CD4-positive, alpha-beta memory T cell (primary cell): ENCODE results near the gene DNM3. TPM values are rescaled to one million over a fixed set of nuclear protein-coding genes. Genes with fewer than 3 reads are reported as not detected.
"Not testable (repeated sequence)": the region's sequence is repeated elsewhere in the genome, so short reads cannot be mapped to it uniquely, and the experiment has no call there.

Experiments used
- CTCF ChIA-PET: fragments of 350-600 bp; sonication (Branson Sonifier 250); formaldehyde crosslinking; loops from one replicate; lab custom pipeline; 2021; ENCODE audit warnings: inconsistent platforms; ENCODE audit not compliant: partially characterized antibody; lab: Charles Lee
- POLR2A ChIA-PET: fragments of 350-600 bp; sonication (Branson Sonifier 250); formaldehyde crosslinking; loops from one replicate; lab custom pipeline; 2021; ENCODE audit not compliant: partially characterized antibody; lab: Charles Lee
- DNase-seq, 5 donors: peaks; one replicate each; pipeline versions ENCODE4 v3.0.0 to v3.0.0-alpha.2; 2020 to 2022; ENCODE audit warnings: mixed read lengths in 1 of 5
- H3K27ac ChIP-seq: one replicate; pipeline ENCODE4 v1.7.0; 2013; ENCODE audit warnings: low read depth, low read length
- H3K27me3 ChIP-seq: 2 replicates; pipeline ENCODE4 v1.7.0; 2013; ENCODE audit warnings: mild to moderate bottlenecking, low read length, moderate library complexity; ENCODE audit not compliant: insufficient read depth
- H3K36me3 ChIP-seq: 2 replicates; pipeline ENCODE4 v1.7.0; 2013; ENCODE audit warnings: mild to moderate bottlenecking, low read length, moderate library complexity; ENCODE audit not compliant: insufficient read depth
- H3K4me1 ChIP-seq: 2 replicates; pipeline ENCODE4 v1.7.0; 2013; ENCODE audit warnings: mild to moderate bottlenecking, low read length, moderate library complexity; ENCODE audit not compliant: insufficient read depth
- H3K4me3 ChIP-seq, 2 donors: one replicate each; pipeline ENCODE4 v1.7.0; 2013; ENCODE audit warnings: low read length in 2 of 2, mild to moderate bottlenecking in 1 of 2
- H3K9me3 ChIP-seq, 2 donors: one replicate each; pipeline ENCODE4 v1.7.0; 2013; ENCODE audit warnings: low read length in 2 of 2, control low read depth in 1 of 2; ENCODE audit not compliant: control insufficient read depth in 1 of 2
- H3K27ac Mint-ChIP-seq, 7 donors: one replicate each; pipeline ENCODE4 v1.8.0; 2020 to 2021; ENCODE audit warnings: mixed read lengths in 7 of 7, mild to moderate bottlenecking in 6 of 7, inconsistent platforms in 3 of 7, moderate library complexity in 3 of 7
- H3K27me3 Mint-ChIP-seq, 2 donors: one replicate each; pipeline ENCODE4 v1.8.0; 2020 to 2021; ENCODE audit warnings: mixed read lengths in 2 of 2
- H3K36me3 Mint-ChIP-seq, 2 donors: one replicate each; pipeline ENCODE4 v1.8.0; 2020 to 2021; ENCODE audit warnings: mixed read lengths in 2 of 2, inconsistent platforms in 1 of 2, mild to moderate bottlenecking in 1 of 2
- H3K4me1 Mint-ChIP-seq, 4 donors: one replicate each; pipeline ENCODE4 v1.8.0; 2020 to 2021; ENCODE audit warnings: mixed read lengths in 4 of 4, mild to moderate bottlenecking in 1 of 4
- H3K4me3 Mint-ChIP-seq, 8 donors: one replicate each; pipeline ENCODE4 v1.8.0; 2020 to 2021; ENCODE audit warnings: mixed read lengths in 8 of 8, mild to moderate bottlenecking in 7 of 8, moderate library complexity in 6 of 8, inconsistent platforms in 3 of 8
- H3K9me3 Mint-ChIP-seq, 8 donors: one replicate each; pipeline ENCODE4 v1.8.0; 2020 to 2021; ENCODE audit warnings: mixed read lengths in 8 of 8, mild to moderate bottlenecking in 5 of 8, inconsistent platforms in 3 of 8, moderate library complexity in 1 of 8
- intact Hi-C: fragments of 100-400 bp; cut with micrococcal nuclease; formaldehyde crosslinking; loops from one replicate; pipeline ENCODE4 v1.15.1; 2023
- polyA plus RNA-seq, 2 donors: library from polyadenylated mRNA; unstranded; fragments of 300-500 nt; fragmentation: Illumina TruSeq; gene quantifications; one replicate each; pipeline ENCODE4 v1.2.3, GENCODE V29; 2021
- total RNA-seq, 2 experiments: library from RNA; stranded (reverse); gene quantifications; one replicate each; pipeline ENCODE4 v1.2.3, GENCODE V29; 2021

DNM3 gene
- total and polyA plus RNA-seq, 4 experiments from 2014 or later: 0.37 to 2.7 (median 1.4) TPM

DNA sequence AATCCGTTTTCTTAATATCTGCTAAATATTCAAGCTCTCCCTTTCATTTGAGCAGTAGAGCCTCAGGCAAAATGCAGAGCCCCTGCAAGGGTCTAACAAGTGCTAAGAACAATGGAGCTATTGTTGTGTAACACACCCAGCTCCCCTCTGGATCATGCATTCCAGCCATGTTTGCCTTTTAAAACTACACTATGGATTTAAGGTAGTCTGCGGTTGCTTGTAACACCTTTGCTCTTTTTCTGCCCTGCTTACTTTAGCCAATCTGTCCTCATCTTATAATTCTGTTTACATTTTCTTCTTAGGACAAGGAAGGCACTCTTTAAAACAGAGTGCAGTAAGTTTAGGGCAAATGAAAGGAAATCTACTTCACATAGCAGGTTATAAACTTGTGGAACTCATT lies 519.2 kb downstream of the DNM3 start:
- Histone ChIP-seq H3K36me3 (no peaks in the 10 kb centered on the region), H3K9me3 (no peaks in the 10 kb centered on the region), H3K27me3 (no peaks in the 10 kb centered on the region), H3K27ac (no peak overlapping the region), H3K4me1 (peaks cover 57% of the 10 kb centered on the region), H3K4me3 (no peak overlapping the region)
- H3K27me3 Mint-ChIP-seq: no peaks in the 10 kb centered on the region
- H3K27ac Mint-ChIP-seq: peak overlapping the region in 5 of 7 donors; percentile 49 to 85 (median 72)
- intact Hi-C loops: no loop called here
- POLR2A ChIA-PET: interaction anchor here (1.3 to 3.2 kb wide), 5 partner anchors 18 to 180 kb away, joined by 3 to 61 read pairs (median 21); partner anchors contain the start of gene SUCO
- peak overlapping the region in 1 of 8 donors; percentile 29 for H3K4me3 Mint-ChIP-seq
- CTCF ChIA-PET: interaction anchor here (5.9 kb wide), 1 partner anchor 33 kb away, joined by 26 read pairs; no protein-coding TSS in a partner anchor
- DNase-seq: no peak
- no peaks in the 10 kb centered on the region for H3K36me3 Mint-ChIP-seq
- H3K9me3 Mint-ChIP-seq: peaks cover 0 to under 1% (median 0%) of the 10 kb centered on the region in 8 donors
- H3K4me1 Mint-ChIP-seq: peaks cover 0 to 44% (median 29%) of the 10 kb centered on the region in 4 donors

DNA sequence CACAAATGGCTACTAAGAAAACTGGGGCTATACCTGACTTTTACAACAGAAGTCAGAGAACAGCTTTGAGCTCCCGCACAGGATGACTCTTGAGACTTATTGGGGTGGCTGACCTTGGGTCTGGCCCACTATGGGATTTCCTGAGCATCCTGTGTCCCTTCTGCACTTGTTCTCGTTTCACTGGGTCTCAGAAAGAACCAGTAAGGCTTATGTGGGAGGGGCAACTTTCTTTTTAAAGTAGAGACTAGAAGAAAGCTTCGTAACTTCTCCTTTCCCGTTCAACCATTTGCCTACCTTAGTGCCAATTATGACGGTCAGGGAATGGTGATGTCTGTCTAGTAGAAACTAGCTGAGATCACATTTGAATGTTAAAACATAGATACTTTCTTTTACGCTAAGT lies 519.7 kb downstream of the DNM3 start:
- Mint-ChIP-seq H3K4me3 (no peak overlapping the region), H3K4me1 (peaks cover 0 to 40% (median 24%) of the 10 kb centered on the region in 4 donors), H3K27me3 (no peaks in the 10 kb centered on the region), H3K36me3 (no peaks in the 10 kb centered on the region), H3K9me3 (peaks cover 0 to 5% (median 0%) of the 10 kb centered on the region in 8 donors), H3K27ac (peak overlapping the region in 4 of 7 donors; percentile 1 to 72 (median 48))
- Histone ChIP-seq H3K4me1 (peaks cover 57% of the 10 kb centered on the region), H3K27ac (no peak overlapping the region), H3K9me3 (no peaks in the 10 kb centered on the region), H3K27me3 (no peaks in the 10 kb centered on the region), H3K4me3 (no peak overlapping the region), H3K36me3 (no peaks in the 10 kb centered on the region)
- ChIA-PET CTCF (interaction anchor here (5.9 kb wide), 1 partner anchor 33 kb away, joined by 26 read pairs; no protein-coding TSS in a partner anchor), POLR2A (interaction anchor here (0.6 to 3.2 kb wide), 7 partner anchors 17 to 624 kb away, joined by 3 to 61 read pairs (median 4); partner anchors contain the start of gene SUCO)
- DNase-seq: no peak
- intact Hi-C loops: no loop called here

DNA sequence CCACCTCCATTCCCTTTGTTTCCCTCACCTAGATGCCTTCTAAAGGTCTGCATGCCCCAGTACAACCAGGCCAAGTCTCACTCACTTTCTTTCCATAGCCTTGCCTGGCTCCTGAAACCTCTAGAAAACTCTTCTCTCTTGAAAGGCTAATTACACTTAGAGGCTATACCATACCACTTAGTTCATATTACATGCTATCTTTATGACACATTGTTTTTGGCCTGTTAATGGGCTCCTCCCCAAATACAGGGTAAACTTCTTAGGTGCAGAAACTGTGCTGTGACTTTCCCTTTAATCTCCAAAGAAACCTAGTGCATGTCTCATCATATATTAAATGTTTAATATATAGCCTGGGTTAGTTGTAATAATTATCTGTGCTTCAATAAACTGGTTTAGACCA lies 522.6 kb downstream of the DNM3 start:
- Histone ChIP-seq H3K27ac (no peak overlapping the region), H3K4me3 (no peak overlapping the region), H3K36me3 (no peaks in the 10 kb centered on the region), H3K9me3 (peaks cover 0 to 6% of the 10 kb centered on the region in 2 donors), H3K4me1 (peaks cover 33% of the 10 kb centered on the region), H3K27me3 (no peaks in the 10 kb centered on the region)
- H3K36me3 Mint-ChIP-seq: peaks cover 5 to 19% of the 10 kb centered on the region in 2 donors
- no peaks in the 10 kb centered on the region for H3K27me3 Mint-ChIP-seq
- peaks cover 0 to 22% (median 8%) of the 10 kb centered on the region in 4 donors for H3K4me1 Mint-ChIP-seq
- no peak overlapping the region for H3K27ac Mint-ChIP-seq
- POLR2A ChIA-PET: no interaction called here
- intact Hi-C loops: no loop called here
- no peak overlapping the region for H3K4me3 Mint-ChIP-seq
- DNase-seq: no peak
- H3K9me3 Mint-ChIP-seq: peaks cover 0 to 27% (median 21%) of the 10 kb centered on the region in 8 donors
- CTCF ChIA-PET: no interaction called here

DNA sequence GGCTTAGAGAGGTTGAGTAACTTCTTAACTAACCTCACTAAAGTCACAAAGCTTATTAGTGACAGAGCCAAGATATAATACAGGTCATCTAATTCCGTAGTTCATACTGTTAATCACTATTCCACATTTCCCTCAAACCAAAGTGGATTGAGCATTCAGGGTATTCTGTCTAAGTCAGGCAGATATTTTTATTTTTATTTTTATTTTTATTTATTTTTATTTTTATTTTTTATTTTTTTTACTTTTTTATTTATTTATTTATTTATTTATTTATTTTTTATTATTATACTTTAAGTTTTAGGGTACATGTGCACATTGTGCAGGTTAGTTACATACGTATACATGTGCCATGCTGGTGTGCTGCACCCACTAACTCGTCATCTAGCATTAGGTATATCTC lies 530.3 kb downstream of the DNM3 start:
- H3K27me3 Mint-ChIP-seq, H3K27ac Mint-ChIP-seq, DNase-seq, H3K9me3 ChIP-seq, H3K4me3 Mint-ChIP-seq, intact Hi-C loops, H3K4me3 ChIP-seq, H3K4me1 Mint-ChIP-seq, H3K27me3 ChIP-seq, H3K27ac ChIP-seq, H3K36me3 ChIP-seq: not testable (repeated sequence)
- peaks cover 11% of the 10 kb centered on the region for H3K4me1 ChIP-seq
- CTCF ChIA-PET: interaction anchor here (1.0 kb wide), 1 partner anchor 73 kb away, joined by 3 read pairs; the partner anchor contains the start of gene PIGC
- Mint-ChIP-seq H3K9me3 (peaks cover 4 to 27% (median 19%) of the 10 kb centered on the region in 8 donors), H3K36me3 (peaks cover 5 to 22% of the 10 kb centered on the region in 2 donors)
- POLR2A ChIA-PET: interaction anchor here (1.2 kb wide), 1 partner anchor 12 kb away, joined by 3 read pairs; no protein-coding TSS in a partner anchor

DNA sequence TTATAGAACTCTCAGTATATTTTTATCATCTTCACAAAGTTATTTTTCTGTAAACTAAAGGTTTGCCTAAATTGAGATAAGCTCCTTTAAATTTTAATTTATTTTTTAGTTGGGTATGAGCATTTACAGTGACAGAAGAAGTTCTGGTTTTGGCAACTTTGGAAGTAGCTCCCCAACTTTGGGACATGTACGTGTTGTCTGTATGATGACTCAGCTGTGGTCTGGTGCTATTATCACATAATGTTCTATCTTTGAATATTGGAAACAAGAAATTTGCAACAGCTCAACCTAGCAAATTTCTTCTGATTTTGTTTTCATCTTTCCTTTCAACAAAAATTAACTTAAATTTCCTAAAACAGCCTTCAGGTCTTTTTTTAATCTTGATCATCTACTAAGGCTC lies 532.6 kb downstream of the DNM3 start:
- Mint-ChIP-seq H3K27me3 (no peaks in the 10 kb centered on the region), H3K4me3 (no peak overlapping the region), H3K9me3 (peaks cover 0 to 5% (median 3%) of the 10 kb centered on the region in 8 donors), H3K36me3 (peaks cover 0 to 3% of the 10 kb centered on the region in 2 donors), H3K27ac (no peak overlapping the region), H3K4me1 (peaks cover 7 to 12% (median 11%) of the 10 kb centered on the region in 4 donors)
- DNase-seq: no peak
- ChIA-PET POLR2A (interaction anchor here (1.7 kb wide), 1 partner anchor 21 kb away, joined by 6 read pairs; no protein-coding TSS in a partner anchor), CTCF (no interaction called here)
- intact Hi-C loops: no loop called here
- Histone ChIP-seq H3K4me1 (peaks cover 14% of the 10 kb centered on the region), H3K4me3 (no peak overlapping the region), H3K36me3 (no peaks in the 10 kb centered on the region), H3K27me3 (no peaks in the 10 kb centered on the region), H3K9me3 (no peaks in the 10 kb centered on the region), H3K27ac (no peak overlapping the region)

DNA sequence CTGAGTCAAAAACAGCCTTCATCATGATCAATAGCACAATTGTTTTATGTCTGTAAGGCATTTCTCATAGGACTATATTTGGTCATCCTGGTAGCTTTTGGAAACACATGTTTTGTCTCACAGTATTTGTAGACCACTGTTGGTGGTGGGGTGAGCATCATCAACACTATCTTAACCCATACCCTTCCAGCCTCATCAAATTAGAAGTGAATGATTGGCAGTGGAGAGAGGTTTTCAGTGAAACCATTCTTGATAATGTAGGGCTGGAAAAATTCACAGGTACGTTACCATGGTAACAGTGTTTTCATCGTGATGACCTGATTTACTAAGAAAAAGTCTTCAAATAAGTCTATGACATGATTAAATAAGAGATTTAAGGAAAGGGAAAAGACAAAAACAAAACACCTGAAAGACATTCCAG lies 533.9 kb downstream of the DNM3 start:
- no peak overlapping the region for H3K4me3 ChIP-seq
- H3K36me3 ChIP-seq: no peaks in the 10 kb centered on the region
- no peak for DNase-seq
- Mint-ChIP-seq H3K9me3 (no peaks in the 10 kb centered on the region), H3K4me3 (no peak overlapping the region), H3K27ac (peak overlapping the region in 3 of 7 donors; percentile 46 to 59 (median 50)), H3K4me1 (peaks cover 10 to 23% (median 18%) of the 10 kb centered on the region in 4 donors), H3K27me3 (no peaks in the 10 kb centered on the region), H3K36me3 (no peaks in the 10 kb centered on the region)
- ChIA-PET CTCF (interaction anchor here (1.3 to 5.4 kb wide), 2 partner anchors 17 to 37 kb away, joined by 3 to 17 read pairs; no protein-coding TSS in a partner anchor), POLR2A (no interaction called here)
- no peaks in the 10 kb centered on the region for H3K27me3 ChIP-seq
- peaks cover 22% of the 10 kb centered on the region for H3K4me1 ChIP-seq
- H3K27ac ChIP-seq: no peak overlapping the region
- intact Hi-C loops: no loop called here
- H3K9me3 ChIP-seq: no peaks in the 10 kb centered on the region

DNA sequence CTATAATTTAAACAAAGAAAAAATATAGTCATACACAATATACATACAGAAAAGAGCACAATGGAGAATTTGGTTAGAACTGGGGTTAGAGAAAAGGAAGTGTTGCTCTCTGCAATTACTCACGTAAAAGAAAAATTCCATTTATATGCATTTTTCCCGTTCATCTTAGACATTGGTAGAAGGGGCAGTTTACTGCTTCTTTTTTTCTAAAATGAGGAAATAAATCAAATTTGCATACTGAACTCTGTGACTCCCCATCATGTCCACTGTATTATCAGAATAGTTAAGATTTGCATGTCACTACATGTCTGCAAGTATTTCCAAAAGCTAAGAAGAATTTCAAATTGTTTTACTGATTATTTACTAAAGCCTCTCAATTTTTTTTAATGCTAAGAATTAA lies 535.1 kb downstream of the DNM3 start:
- Histone ChIP-seq H3K27me3 (no peaks in the 10 kb centered on the region), H3K4me1 (peaks cover 32% of the 10 kb centered on the region), H3K9me3 (no peaks in the 10 kb centered on the region), H3K27ac (no peak overlapping the region), H3K36me3 (no peaks in the 10 kb centered on the region), H3K4me3 (no peak overlapping the region)
- CTCF ChIA-PET: interaction anchor here (0.8 to 5.4 kb wide), 2 partner anchors 18 to 23 kb away, joined by 3 to 17 read pairs; no protein-coding TSS in a partner anchor
- H3K27me3 Mint-ChIP-seq: no peaks in the 10 kb centered on the region
- peaks cover 0 to 2% of the 10 kb centered on the region in 2 donors for H3K36me3 Mint-ChIP-seq
- H3K27ac Mint-ChIP-seq: no peak overlapping the region
- no peak for DNase-seq
- intact Hi-C loops: no loop called here
- no peaks in the 10 kb centered on the region for H3K9me3 Mint-ChIP-seq
- peaks cover 19 to 34% (median 28%) of the 10 kb centered on the region in 4 donors for H3K4me1 Mint-ChIP-seq
- POLR2A ChIA-PET: interaction anchor here (1.2 kb wide), 1 partner anchor 11 kb away, joined by 4 read pairs; no protein-coding TSS in a partner anchor
- peak overlapping the region in 1 of 8 donors; percentile 7 for H3K4me3 Mint-ChIP-seq
